DMS79 treated with DMSO at 0.1 percent for 48 hours (cell line): ENCODE results near the gene FBLN5.

Experiments
- DNase-seq: peaks from one replicate; lab custom pipeline; 2025; lab: John Stamatoyannopoulos, UW

Gene FBLN5, protein sequence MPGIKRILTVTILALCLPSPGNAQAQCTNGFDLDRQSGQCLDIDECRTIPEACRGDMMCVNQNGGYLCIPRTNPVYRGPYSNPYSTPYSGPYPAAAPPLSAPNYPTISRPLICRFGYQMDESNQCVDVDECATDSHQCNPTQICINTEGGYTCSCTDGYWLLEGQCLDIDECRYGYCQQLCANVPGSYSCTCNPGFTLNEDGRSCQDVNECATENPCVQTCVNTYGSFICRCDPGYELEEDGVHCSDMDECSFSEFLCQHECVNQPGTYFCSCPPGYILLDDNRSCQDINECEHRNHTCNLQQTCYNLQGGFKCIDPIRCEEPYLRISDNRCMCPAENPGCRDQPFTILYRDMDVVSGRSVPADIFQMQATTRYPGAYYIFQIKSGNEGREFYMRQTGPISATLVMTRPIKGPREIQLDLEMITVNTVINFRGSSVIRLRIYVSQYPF

DNA sequence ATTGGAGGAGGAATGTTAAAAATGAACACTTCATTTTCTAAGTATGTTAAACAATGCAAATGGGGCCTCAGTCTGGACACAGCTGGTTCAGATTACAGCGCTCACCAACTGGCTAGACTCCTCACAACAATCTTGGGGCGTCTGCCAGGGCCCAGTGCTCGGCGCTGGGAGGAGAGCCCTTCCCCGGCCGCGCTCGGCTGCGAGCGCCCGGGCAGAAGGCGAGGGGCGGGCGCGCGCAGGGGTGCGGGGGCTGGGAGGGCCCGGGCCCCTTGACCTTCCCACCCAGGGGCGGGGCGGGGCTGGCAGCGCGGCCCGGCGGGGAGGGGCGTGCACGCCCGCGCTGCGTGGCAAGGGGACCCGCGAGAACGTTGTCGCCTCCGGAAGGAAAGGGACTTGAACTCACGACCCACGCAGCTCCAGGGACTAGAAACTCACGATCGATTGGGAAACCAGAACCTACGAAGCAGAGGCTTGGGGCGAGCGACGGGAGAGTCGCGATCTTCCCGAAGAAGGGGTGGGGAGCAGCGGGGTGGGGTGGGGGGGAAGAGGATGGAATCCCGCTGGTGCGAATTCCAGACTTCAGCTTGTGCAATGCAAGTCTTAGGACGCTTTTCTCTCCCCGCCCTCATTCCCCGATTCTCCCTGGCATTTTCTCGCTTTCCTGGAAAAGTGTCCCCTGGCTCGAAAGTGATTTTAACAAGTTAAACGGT lies at the start of gene FBLN5:
Gene FBLN5, minus strand, starts transcription at position 220 of the 710 bp plus-strand sequence. CDS start 465 bp downstream, outside the sequence.
- peak; percentile 71 for DNase-seq

DNA sequence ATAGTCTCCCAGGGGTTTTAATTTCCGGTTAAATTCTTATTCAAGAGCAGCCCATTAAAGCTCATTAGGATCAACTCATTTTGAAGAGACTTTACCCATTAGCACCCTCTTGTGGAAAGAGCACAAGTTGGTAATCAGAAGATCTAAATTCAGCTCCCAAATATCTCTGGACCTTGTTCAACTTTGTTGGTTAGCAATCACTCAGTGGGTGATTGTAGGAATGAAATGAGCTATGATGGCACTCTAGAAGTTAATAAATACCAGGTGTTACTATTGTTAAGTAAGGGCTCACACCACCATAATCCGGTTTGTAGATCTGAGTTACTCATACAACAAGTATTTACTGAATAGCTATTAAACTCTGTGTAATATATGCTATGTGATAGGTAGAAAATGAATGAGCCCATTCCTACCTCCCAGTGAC lies 49.5 kb upstream of the FBLN5 start:
- peak; percentile 89 for DNase-seq

DNA sequence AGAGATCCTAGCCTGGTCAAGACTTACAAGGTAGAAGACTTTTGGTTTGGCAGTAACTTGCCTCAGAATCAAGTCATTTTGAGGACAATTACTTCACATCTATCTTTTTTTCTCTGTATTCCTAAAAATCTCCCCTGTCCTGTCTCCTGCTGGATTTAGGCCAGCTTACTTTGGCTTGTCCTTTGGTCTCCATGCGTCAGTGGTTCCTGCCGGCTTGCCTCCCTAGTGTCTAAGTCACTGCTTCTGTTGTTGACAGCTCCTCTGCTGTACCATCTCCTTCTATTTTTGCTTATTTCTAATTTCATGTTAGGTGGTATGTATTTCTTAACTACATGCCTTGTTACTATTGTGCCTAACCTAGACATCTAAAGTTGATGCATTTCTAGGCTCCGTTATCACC lies 39.7 kb upstream of the FBLN5 start:
- no peak for DNase-seq

DNA sequence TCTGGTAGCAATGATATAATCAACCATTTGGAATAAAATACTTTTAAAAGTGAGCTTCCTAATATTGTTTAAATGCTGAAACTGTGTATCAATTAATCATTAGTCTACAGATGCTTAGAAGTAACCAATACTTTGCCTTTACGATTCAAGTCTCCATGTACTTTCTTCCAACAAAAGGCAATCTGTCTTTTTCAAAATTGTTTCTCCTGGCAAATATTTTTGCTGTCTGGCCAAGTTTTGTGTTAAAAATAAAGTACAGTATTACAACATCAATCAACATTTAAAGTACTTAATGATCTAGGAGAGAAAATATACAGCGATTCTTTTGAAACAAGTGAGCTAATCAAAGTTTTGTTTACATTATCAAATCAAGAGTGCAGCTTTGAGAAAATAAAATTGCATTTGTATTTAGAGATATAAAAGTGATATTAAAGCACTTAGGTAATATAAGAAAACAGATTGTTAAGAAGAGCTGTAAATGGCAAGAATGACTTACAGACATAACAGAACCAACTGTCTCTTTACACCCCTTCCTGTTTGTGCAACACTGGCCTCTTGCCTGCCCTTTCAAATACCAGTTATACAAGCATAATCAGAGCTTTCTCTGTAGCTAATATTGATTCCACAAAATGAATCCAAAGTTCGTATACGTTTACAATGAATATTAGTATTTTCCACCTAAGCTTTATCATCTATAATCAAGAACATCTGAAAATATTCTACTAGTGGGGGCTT lies 38.2 kb upstream of the FBLN5 start:
- DNase-seq, result no peak

DNA sequence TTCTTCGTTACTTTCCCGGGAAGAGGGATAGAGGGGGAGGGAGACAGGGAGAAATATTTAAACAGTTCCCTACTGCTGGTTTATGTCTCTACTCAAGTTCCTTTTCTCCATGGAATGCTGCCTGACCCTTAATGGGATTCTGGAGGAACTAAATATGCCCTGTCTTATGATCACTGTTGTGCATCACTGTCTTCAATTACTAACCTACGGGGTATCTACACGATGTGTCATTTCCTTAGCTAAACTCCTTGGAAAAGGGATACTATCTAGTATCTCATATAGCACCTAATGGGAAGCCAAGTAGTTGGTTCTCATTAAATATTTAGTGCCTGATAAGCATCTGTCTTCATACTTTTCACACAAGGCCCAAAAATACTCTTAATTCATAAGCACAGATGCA lies 37.5 kb upstream of the FBLN5 start:
- DNase-seq, result no peak

DNA sequence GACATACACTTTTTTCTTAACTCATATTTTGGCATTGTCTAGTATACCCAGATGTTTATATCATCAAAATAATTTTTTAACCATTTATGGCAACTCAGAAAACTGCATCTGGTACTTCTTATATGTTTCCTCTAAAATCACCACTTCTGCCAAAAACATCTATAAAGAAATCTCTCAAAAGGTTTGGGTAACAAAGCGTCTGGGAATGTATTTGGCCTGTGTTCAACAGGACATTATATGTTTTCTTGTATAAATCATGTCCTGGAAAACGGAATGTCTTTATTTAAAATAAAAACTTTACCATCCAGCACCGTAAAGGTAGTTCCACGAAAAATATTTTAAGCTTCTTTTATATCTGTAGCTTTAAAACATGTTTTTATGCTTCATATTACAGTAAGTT lies 36.1 kb upstream of the FBLN5 start:
- no peak for DNase-seq

DNA sequence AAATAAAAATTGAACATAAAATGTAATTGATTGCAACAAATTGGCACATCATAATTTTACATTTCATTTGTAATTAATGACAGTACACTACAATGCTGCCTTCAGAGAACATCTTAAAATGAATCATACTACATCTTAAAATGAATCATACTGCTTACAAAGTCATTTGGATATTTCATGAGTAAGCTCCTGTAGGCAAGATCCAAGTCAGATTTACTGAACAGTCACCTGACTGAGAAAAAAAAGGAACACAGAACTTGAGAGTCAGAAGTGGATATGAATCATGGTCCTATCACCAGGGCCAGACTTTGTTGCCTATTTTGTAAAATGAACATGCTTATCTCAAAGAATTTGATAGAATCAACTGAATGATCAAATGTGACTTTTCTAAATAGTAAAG lies 32.7 kb upstream of the FBLN5 start:
- DNase-seq, result no peak

DNA sequence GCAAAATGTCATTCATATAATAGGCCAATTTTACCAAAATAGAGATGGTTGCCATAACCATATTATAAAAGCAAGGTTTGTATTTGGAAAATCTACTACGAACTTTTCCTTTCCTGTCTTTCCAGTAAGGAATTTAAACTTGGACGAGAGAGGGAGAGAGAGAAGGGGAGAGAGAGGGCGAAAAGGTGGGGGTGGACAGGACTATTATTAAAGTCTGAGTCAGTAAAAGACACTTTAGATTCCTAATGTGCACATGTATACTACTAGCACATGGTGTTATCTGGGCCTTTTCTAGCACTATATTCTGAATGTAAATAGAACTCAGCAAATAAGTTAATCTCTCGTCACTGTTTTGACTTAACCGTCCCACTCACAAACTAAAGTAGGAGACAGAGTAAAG lies 30.4 kb upstream of the FBLN5 start:
- DNase-seq, result no peak

DNA sequence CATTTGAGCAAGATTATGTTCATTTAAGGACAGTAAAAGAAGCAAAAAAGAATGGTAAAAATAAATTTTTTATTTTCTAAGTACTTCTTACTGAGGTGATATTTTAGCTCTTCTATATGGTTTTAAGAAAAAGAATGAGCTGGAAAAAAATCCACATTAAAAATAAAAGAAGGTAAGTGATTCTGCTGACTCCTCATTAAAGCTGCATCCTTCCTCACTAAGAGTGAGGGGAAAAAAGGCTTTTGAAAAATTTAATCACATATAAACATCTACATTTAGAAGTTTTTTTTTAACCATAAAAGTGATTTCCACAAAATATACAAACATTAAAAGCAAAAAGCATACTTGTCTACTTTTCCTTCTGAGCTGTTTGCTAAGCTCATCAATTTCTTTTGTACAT lies 28.3 kb upstream of the FBLN5 start:
- DNase-seq, result no peak

DNA sequence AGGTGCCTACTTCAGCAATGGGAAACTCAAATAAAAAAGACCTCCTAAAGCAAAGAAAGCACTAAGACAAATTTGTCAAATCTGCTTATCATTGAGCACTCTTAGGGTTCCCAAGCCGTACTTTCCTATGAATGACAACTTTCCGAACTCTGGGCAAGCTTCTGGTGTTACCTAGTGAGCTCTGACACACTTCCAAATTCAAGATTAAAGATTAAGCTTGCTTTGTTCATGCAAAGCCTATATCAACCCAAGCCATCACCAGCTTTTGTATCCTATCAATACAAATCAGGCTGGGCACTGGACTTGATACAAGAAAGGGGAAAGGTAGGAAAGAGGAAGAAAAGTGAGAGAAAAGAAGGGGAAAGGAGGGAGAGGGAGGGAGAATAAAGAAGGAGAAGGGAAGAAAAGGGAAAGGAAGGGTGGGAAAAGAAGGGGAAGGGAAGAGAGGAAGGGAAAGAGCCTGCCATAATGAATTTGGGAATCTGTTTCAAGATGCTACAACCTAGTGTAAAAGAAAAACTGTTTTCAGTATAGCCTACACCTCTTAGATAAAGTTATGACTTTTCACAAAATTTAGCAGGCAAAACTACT lies 23.8 kb upstream of the FBLN5 start:
- no peak for DNase-seq

DNA sequence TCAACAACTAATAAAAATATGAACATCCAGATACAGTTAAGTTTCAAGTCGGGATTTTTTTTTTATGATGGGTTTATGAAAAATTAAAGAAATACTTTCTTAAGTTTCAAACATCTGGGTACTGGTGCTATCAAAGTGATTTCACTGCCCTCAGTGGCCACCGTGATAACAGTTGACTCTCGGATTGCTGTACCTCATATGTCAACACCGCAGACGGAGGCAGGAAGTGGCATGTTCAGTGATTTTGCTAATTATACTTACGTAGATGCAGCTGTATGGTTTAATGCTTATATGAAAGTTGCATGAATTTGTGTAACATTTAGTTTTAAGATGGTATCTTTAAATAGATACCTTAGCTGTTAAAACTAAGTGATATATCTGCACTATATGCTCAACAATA lies 20.8 kb upstream of the FBLN5 start:
- DNase-seq, result no peak

DNA sequence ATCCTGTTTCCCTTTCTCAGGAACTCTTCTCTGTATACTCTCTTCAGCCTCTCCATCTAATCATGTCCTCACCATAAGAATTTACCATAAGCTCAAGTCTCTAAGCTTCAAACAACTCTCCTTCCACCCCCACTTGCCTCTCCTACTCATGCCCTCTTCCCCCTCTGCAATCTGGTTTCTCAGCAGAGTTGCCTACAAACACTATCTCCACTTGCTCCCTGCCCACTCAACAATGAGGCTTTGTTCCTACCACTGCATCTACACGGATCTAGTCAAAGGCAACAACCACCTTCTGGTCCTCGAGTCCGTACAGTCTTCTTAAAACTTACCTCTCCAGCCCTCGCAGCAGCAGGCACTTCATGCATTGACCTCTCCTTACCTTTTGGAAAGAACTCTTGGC lies 17.2 kb upstream of the FBLN5 start:
- DNase-seq, result no peak

DNA sequence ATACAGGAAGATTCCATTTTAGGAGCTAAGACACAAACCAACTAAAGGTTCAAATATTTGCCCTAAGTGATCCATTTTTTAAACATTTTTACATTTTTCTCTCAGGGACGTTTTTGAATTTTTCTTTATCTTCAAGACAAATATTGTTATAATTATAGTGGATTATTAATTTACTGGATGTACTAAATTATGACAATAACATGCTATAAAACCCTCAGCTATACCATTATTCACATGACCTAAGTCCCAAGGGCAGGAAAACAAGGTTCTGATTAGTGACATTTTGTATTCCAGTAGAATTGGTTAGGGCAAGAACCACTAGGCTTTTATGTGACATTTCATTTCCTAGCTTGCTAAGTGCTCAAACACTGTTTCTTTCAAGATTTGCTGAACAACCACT lies 16.5 kb upstream of the FBLN5 start:
- DNase-seq, result no peak

DNA sequence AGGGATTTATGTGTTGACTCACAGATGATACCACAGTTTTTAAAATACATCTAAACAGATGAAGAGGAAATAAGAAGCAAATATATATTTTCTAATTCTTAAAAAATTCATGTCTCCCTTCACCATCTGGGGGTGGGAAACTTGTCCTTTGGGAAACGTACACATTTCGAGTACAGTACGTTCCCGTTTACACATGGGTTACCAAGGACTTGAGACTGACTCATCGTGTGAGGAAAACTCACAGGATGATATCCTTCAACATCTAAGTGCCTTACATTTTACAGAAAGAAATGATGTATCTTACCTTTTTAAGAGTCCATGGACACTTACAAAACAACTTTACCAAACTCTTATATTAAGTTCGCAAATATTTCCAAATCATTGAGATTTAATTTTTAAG lies 16.0 kb upstream of the FBLN5 start:
- DNase-seq, result no peak

DNA sequence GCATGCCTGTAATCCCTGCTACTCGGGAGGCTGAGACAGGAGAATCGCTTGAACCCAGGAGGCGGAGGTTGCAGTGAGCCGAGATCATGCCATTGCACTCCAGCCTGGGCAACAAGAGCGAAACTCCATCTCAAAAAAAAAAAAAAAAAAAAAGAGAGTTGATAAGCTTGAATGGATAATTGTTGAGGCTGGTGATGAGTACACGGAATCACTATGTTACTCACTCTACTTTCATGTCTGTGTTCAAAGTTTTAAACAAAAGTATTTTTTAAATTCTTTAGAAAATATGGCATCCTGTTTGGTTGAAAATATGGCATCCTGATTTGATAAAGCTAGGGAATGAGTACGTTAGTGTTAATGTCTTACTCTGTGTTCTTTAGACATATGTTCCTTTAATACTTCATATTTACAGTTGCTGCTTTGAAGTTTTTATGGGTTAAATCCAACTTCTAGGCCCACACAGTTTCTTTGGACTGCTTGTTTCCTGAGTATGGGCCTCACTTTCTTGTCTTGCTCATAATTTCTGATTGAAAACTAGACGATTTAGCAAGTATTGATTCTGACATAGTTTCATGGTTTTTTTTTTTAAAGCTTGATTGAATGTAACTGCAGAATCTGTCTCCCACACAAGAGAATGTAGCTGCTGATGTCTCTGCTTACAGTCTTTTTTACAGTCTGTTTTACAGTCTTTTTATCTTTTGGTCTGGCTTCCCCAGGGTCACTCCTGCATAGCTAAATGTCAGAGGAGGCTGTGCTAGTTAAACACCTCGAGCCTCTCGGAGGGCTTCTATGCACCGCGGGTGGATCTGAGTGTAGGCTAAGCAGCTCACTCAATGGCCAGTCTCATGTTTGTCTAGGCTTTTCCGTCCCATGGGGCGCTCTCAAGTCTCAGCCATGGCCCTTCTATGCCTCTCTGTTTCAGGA lies 14.1 kb upstream of the FBLN5 start:
- no peak for DNase-seq

DNA sequence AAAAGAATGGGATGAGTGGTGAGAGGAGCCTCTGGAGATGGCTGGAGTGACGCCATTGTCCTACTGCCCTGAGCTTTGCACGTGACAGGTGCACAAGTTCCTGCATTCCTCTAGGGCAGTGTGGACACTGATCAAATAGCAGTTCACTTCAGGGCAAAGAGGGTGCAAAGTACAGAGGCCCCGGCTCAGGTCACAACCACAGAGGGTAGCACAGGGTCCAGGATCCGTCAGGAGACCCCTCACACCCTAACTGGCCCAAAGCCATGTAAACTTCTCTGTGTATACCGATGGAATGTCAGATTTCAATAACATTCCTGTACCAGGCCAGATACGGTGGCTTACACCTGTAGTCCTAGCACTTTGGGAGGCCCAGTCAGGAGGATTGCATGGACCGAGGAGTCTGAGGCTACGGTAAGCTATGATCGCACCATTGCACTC lies 10.4 kb upstream of the FBLN5 start:
- no peak for DNase-seq

DNA sequence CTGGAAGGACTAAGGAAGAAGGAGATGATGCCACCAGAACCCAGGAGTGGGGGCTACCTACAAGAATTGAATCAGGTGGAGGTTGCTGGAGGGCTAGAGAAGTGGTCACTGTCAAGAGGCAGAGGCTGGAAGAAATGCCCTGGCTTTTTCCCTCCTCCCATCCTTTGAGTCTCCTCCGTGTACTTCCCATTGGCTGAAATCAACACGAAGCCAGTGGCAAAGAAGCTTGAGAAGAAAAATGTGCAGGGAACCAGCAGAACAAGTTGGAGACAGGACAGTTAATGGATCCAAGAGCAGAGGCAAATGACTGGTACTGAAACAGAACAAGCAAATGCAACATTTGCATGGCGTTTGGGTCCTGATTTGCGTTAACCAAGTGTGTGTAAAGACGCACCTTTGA lies 9.1 kb upstream of the FBLN5 start:
- no peak for DNase-seq

DNA sequence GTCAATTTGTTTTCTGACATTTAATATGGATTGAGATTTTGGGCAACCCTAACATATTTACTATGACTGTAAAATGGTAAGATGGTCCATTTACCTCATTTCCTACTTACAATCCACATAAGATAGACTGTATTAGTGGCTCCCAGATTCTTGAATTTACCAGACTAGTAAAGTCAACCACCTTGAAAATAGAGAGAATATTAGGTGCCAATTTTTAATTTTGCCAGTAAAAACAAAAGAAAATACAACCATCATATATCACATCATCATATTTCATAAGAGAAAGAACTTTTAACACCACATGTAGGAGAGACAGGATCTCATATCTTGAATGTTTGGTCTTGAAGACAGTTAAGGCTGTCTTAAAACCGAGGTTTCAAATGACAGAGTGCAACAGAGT lies 7.7 kb upstream of the FBLN5 start:
- no peak for DNase-seq

DNA sequence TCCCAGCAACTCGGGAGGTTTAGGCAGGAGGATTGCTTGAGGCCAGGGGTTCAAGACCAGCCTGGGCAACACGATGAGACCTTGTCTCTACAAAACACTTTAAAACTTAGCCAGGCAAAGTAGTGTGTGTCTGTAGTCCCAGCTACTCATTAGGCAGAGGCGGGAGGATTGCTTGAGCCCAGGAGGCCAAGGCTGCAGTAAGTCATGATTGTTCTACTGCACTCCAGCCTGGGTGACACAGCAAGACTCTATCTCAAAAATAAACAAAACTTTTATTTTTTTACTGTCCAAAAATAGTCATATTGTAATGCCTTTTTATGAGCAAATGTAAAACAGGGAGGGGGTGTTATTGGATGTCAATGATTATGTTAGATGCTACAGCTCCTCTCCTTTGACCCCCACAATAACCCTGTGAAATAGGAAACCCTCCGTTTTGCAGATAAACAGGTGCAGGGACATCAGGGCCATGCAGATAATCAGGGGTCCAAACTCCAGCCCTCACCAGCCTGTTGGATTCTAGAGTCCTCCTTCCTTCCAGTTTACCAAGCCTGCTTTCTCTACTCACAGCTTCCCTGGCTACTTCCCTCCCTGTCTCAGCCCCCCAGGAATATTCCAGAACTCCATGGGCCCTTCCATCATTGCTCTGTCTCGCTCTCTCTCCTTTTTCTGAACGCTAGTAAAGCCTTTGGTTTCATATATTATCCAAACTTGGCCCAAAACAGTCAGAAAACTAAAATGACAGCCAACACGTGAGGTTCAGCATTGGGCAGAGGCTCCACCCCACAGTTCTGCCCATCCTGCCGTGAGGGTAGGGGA lies 5.9 kb upstream of the FBLN5 start:
- DNase-seq, result no peak
